Caco-2 (cell line): ENCODE data around the gene OR52E1. TPM values are rescaled to one million over a fixed set of nuclear protein-coding genes. Genes with fewer than 3 reads are reported as not detected.

ENCODE experiments used
- BruUV-seq: library from RNA; stranded (reverse); fragments of 400-500 nt; replicated peaks from 2 replicates; lab custom pipeline; 2021; lab: Mats Ljungman, UMichigan
- CTCF ChIA-PET: fragments of 300-600 bp; sonication (Branson Sonifier 250); formaldehyde crosslinking; loops from one replicate; lab custom pipeline; 2022; ENCODE audit warnings: antibody characterized with exemption; lab: Charles Lee
- POLR2A ChIA-PET: fragments of 300-600 bp; sonication (Branson Sonifier 250); formaldehyde crosslinking; loops from one replicate; lab custom pipeline; 2022; ENCODE audit warnings: antibody characterized with exemption; lab: Charles Lee
- DNase-seq, 2 experiments: peaks; one replicate each; pipeline versions ENCODE4 v3.0.0 to v3.0.0-alpha.2; 2020 to 2022
- H3K27me3 ChIP-seq: replicated peaks from 2 replicates; pipeline ENCODE4 v1.6.0; 2011; ENCODE audit warnings: low read length; ENCODE audit not compliant: control insufficient read depth, insufficient read depth
- H3K36me3 ChIP-seq: 2 replicates; pipeline ENCODE4 v1.5.1; 2011; ENCODE audit warnings: low read length; ENCODE audit not compliant: control insufficient read depth, insufficient read depth
- H3K4me1 ChIP-seq: fragments of 250-450 bp; sonication (Bioruptor Pico); 2 replicates; pipeline ENCODE4 v1.5.1; 2020; ENCODE audit warnings: mild to moderate bottlenecking
- H3K4me3 ChIP-seq: 2 replicates; pipeline ENCODE4 v1.5.1; 2011; ENCODE audit warnings: low read depth, mild to moderate bottlenecking, control low read depth, low read length
- H3K9me3 ChIP-seq: fragments of 250-450 bp; sonication (Bioruptor Pico); 2 replicates; pipeline ENCODE4 v1.5.1; 2020; ENCODE audit warnings: mild to moderate bottlenecking, moderate library complexity
- H3K27ac Mint-ChIP-seq: one replicate; pipeline ENCODE4 v1.8.0; 2022; ENCODE audit warnings: mixed read lengths; ENCODE audit not compliant: unreplicated experiment
- H3K27me3 Mint-ChIP-seq: one replicate; pipeline ENCODE4 v1.8.0; 2022; ENCODE audit warnings: mixed read lengths; ENCODE audit not compliant: insufficient read depth, unreplicated experiment
- H3K36me3 Mint-ChIP-seq: one replicate; pipeline ENCODE4 v1.8.0; 2022; ENCODE audit warnings: mild to moderate bottlenecking, mixed read lengths; ENCODE audit not compliant: insufficient read depth, unreplicated experiment
- H3K4me1 Mint-ChIP-seq: one replicate; pipeline ENCODE4 v1.8.0; 2022; ENCODE audit warnings: low read depth, mixed read lengths; ENCODE audit not compliant: unreplicated experiment
- H3K4me3 Mint-ChIP-seq: one replicate; pipeline ENCODE4 v1.8.0; 2022; ENCODE audit warnings: mild to moderate bottlenecking, moderate library complexity, mixed read lengths; ENCODE audit not compliant: unreplicated experiment
- H3K9me3 Mint-ChIP-seq: one replicate; pipeline ENCODE4 v1.8.0; 2022; ENCODE audit warnings: mixed read lengths; ENCODE audit not compliant: unreplicated experiment
- CTCF ChIP-seq, 2 experiments: fragments of 200-600 bp in 1 of 2; IDR thresholded peaks; 1 replicate in 1 of 2; 2 replicates in 1 of 2; pipeline versions ENCODE4 v1.5.1 to v1.8.0; 2011 to 2022; ENCODE audit warnings: antibody characterized with exemption in 1 of 2, control low read depth in 1 of 2, inconsistent platforms in 1 of 2, low read depth in 1 of 2, low read length in 1 of 2, mild to moderate bottlenecking in 1 of 2, moderate library complexity in 1 of 2; ENCODE audit not compliant: insufficient read depth in 1 of 2, severe bottlenecking in 1 of 2, unreplicated experiment in 1 of 2
- intact Hi-C: fragments of 100-400 bp; cut with micrococcal nuclease; formaldehyde crosslinking; loops from one replicate; pipeline ENCODE4 v1.10.0; 2022; ENCODE audit not compliant: unreplicated experiment
- total RNA-seq: library from RNA; stranded (reverse); gene quantifications from 2 replicates; pipeline ENCODE4 v1.2.3, GENCODE V29; 2022

OR52E1 gene
- total RNA-seq, 1 experiment from 2014 or later, result not detected

DNA sequence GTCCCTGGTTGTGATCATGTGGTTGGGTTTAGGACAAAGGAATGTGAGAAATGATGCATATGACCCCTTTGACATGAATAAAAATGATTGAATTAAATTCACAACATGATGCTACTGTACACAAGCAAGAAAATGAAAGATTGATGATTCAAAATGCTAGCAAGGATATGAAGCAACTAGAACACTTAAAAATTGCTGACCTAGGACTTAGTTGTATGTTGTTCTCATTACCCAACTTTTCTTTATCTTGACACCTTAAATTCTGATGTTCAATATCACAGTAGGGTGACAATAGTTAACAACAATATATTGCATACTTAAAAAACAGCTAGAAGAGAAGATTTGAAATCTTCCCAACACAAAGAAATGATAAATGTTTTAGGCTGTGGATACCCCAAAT is 48.2 kb downstream of the OR52E1 start:
- DNase-seq, result no peak
- Histone ChIP-seq H3K4me3 (no peak overlapping the region), H3K27me3 (no peaks in the 10 kb centered on the region), H3K9me3 (0 out of 2 replicates have a peak, but pooled peaks cover 2% of the 10 kb centered on the region), H3K36me3 (no peaks in the 10 kb centered on the region), H3K4me1 (no peaks in the 10 kb centered on the region)
- no peaks in the 10 kb centered on the region for H3K27me3 Mint-ChIP-seq
- no peak overlapping the region for H3K27ac Mint-ChIP-seq
- TF ChIP-seq CTCF (IDR thresholded peaks at IDR 0.05; ENCODE audit: insufficient read depth in 1 of 2, low read depth in 1 of 2, low read length in 1 of 2, severe bottlenecking in 1 of 2, unreplicated experiment in 1 of 2), result no peak
- no peaks in the 10 kb centered on the region for H3K4me1 Mint-ChIP-seq
- no peaks in the 10 kb centered on the region for H3K36me3 Mint-ChIP-seq
- ChIA-PET CTCF (no interaction called here), POLR2A (no interaction called here)
- BruUV-seq, result no TSS peak
- H3K9me3 Mint-ChIP-seq, result no peaks in the 10 kb centered on the region
- H3K4me3 Mint-ChIP-seq, result no peak overlapping the region
- intact Hi-C loops, result no loop called here

- Mint-ChIP-seq H3K27ac (no peak overlapping the region), H3K4me1 (no peaks in the 10 kb centered on the region), H3K9me3 (no peaks in the 10 kb centered on the region), H3K36me3 (no peaks in the 10 kb centered on the region), H3K4me3 (no peak overlapping the region), H3K27me3 (peaks cover 4% of the 10 kb centered on the region)
- no peaks in the 10 kb centered on the region for H3K27me3 ChIP-seq
- no peaks in the 10 kb centered on the region for H3K36me3 ChIP-seq
- no TSS peak for BruUV-seq
- H3K4me1 ChIP-seq, result no peaks in the 10 kb centered on the region
- intact Hi-C loops, result no loop called here
- ChIA-PET CTCF (no interaction called here), POLR2A (no interaction called here)
- no peak for DNase-seq
- H3K4me3 ChIP-seq, result no peak overlapping the region
- TF ChIP-seq CTCF (IDR thresholded peaks at IDR 0.05; ENCODE audit: insufficient read depth in 1 of 2, low read depth in 1 of 2, low read length in 1 of 2, severe bottlenecking in 1 of 2, unreplicated experiment in 1 of 2), result no peak
- H3K9me3 ChIP-seq, result 0 out of 2 replicates have a peak, but pooled peaks cover 2% of the 10 kb centered on the region
Measured at GRCh38 chr11:5118893-5119292, 49.5 kb downstream of the OR52E1 start.

Other genes with a start within 250 kb of the OR52E1 start
- not detected in 2 replicates for gene OR51F2, start 248.3 kb upstream of the OR52E1 start, total RNA-seq
- not detected in 2 replicates for gene OR51S1, start 220.4 kb upstream of the OR52E1 start, total RNA-seq
- gene OR51T1, start 187.7 kb upstream of the OR52E1 start, total RNA-seq, result not detected in 2 replicates
- not detected in 2 replicates for gene OR51A7, start 165.8 kb upstream of the OR52E1 start, total RNA-seq
- gene OR51G2, start 150.2 kb upstream of the OR52E1 start, total RNA-seq, result not detected in 2 replicates
- not detected in 2 replicates for gene OR51G1, start 145.2 kb upstream of the OR52E1 start, total RNA-seq
- not detected in 2 replicates for gene OR51A4, start 122.0 kb upstream of the OR52E1 start, total RNA-seq
- not detected in 2 replicates for gene OR51A2, start 113.9 kb upstream of the OR52E1 start, total RNA-seq
- gene OR51L1, start 74.7 kb upstream of the OR52E1 start, total RNA-seq, result not detected in 2 replicates
- gene OR52J3, start 23.0 kb upstream of the OR52E1 start, total RNA-seq, result not detected in 2 replicates
- not detected in 2 replicates for gene OR52E2, start 9.9 kb upstream of the OR52E1 start, total RNA-seq
- gene OR52A5, start 68.8 kb downstream of the OR52E1 start, total RNA-seq, result not detected in 2 replicates
- gene OR52A1, start 85.2 kb downstream of the OR52E1 start, total RNA-seq, result not detected in 2 replicates
- gene OR51V1, start 131.1 kb downstream of the OR52E1 start, total RNA-seq, result not detected in 2 replicates
- not detected in 2 replicates for gene HBB, start 157.5 kb downstream of the OR52E1 start, total RNA-seq
- not detected in 2 replicates for gene HBD, start 164.9 kb downstream of the OR52E1 start, total RNA-seq
- not detected in 2 replicates for gene HBG1, start 180.3 kb downstream of the OR52E1 start, total RNA-seq
- gene HBG2, start 185.2 kb downstream of the OR52E1 start, total RNA-seq, result not detected in 2 replicates
- gene HBE1, start 200.4 kb downstream of the OR52E1 start, total RNA-seq, result not detected in 2 replicates
- not detected in 2 replicates for gene OR51B4, start 232.4 kb downstream of the OR52E1 start, total RNA-seq